Measurements from ENCODE around the gene FTO. TPM values are rescaled to one million over a fixed set of nuclear protein-coding genes. Genes with fewer than 3 reads are reported as not detected.

The FTO gene
- total and polyA plus RNA-seq, 2 of the 8 experiments (the other 6 are each of a cell fraction or from before 2014, with no cell fraction given), result 34.5 to 59.8 TPM

DNA sequence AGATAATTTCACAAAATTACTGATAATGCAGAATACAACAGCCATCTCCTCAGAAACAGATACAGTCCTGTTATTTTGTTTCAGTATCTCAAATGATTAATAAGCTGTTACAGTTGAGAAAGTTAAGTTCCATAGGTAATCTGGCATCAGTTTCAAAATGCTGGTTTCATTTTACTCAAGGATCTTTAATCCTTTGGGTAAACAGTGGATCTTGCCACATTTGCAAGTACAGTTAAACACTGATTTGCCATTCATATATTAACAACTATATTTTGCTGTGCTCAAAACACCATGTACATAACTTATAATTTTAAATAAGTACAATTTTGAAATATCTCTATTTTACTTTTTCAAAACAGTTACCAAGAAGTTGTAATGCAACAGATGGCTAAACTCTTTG is 31.5 kb upstream of the FTO start (continued):
- TF ChIP-seq EZH2 (IDR thresholded peaks at IDR 0.05; ENCODE audit: low read depth, low read length, severe bottlenecking), result no peak
- TF ChIP-seq BRCA1 (IDR thresholded peaks at IDR 0.05; ENCODE audit: low read depth, low read length), result no peak
- no peak for TF ChIP-seq TBP (IDR thresholded peaks at IDR 0.05; ENCODE audit: low read depth, low read length)
- no peak for TF ChIP-seq CHD2 (IDR thresholded peaks at IDR 0.05; ENCODE audit: low read length)
- TF ChIP-seq TCF12 (IDR thresholded peaks at IDR 0.05; ENCODE audit: low read depth, low read length), result no peak

Measured in H1 (cell line).